Nephron (organoid): ENCODE results near the gene CELF5.
"Not testable (repeated sequence)": the region's sequence is repeated elsewhere in the genome, so short reads cannot be mapped to it uniquely, and the experiment has no call there.

Source experiments
- H3K27ac Mint-ChIP-seq, 3 experiments: 2 replicates each; pipeline ENCODE4 v1.8.0; 2020; ENCODE audit warnings: mixed read lengths in 3 of 3, mild to moderate bottlenecking in 2 of 3, moderate library complexity in 1 of 3
- H3K27me3 Mint-ChIP-seq: 2 replicates; pipeline ENCODE4 v1.8.0; 2021; ENCODE audit warnings: low read depth, mild to moderate bottlenecking, moderate library complexity, mixed read lengths
- H3K36me3 Mint-ChIP-seq: 2 replicates; pipeline ENCODE4 v1.8.0; 2020; ENCODE audit warnings: low read depth, mixed read lengths
- H3K4me1 Mint-ChIP-seq: 2 replicates; pipeline ENCODE4 v1.8.0; 2020; ENCODE audit warnings: mixed read lengths
- H3K4me3 Mint-ChIP-seq, 3 experiments: 2 replicates each; pipeline ENCODE4 v1.8.0; 2020; ENCODE audit warnings: mild to moderate bottlenecking in 3 of 3, mixed read lengths in 3 of 3, moderate library complexity in 2 of 3
- H3K9me3 Mint-ChIP-seq: 2 replicates; pipeline ENCODE4 v1.8.0; 2020; ENCODE audit warnings: mixed read lengths
- CTCF ChIP-seq, 3 experiments: fragments of 200-600 bp; sonication (generic); IDR thresholded peaks; one replicate each; pipeline ENCODE4 v1.5.0; 2021; ENCODE audit warnings: antibody characterized with exemption in 3 of 3; ENCODE audit not compliant: unreplicated experiment in 3 of 3

The CELF5 gene

GRCh38 chr19:3296446-3296845 is 72.0 kb downstream of the CELF5 start:
- no peak for TF ChIP-seq CTCF (IDR thresholded peaks at IDR 0.05; ENCODE audit: unreplicated experiment in 3 of 3)
- Mint-ChIP-seq H3K9me3 (peaks cover 3% of the 10 kb centered on the region), H3K36me3 (no peaks in the 10 kb centered on the region), H3K4me3 (no peak overlapping the region), H3K4me1 (no peaks in the 10 kb centered on the region), H3K27ac (no peak overlapping the region), H3K27me3 (peaks cover 15% of the 10 kb centered on the region)

GRCh38 chr19:3298853-3299449 is 74.5 kb downstream of the CELF5 start:
- no peak overlapping the region for H3K4me3 Mint-ChIP-seq
- peaks cover 24% of the 10 kb centered on the region for H3K27me3 Mint-ChIP-seq
- H3K36me3 Mint-ChIP-seq, result no peaks in the 10 kb centered on the region
- no peak overlapping the region for H3K27ac Mint-ChIP-seq
- TF ChIP-seq CTCF (IDR thresholded peaks at IDR 0.05; ENCODE audit: unreplicated experiment in 3 of 3), result no peak
- H3K9me3 Mint-ChIP-seq, result peaks cover 3% of the 10 kb centered on the region
- H3K4me1 Mint-ChIP-seq, result no peaks in the 10 kb centered on the region

- peaks cover 37% of the 10 kb centered on the region for H3K27me3 Mint-ChIP-seq
- H3K27ac Mint-ChIP-seq, H3K9me3 Mint-ChIP-seq, H3K36me3 Mint-ChIP-seq, H3K4me3 Mint-ChIP-seq, H3K4me1 Mint-ChIP-seq: not testable (repeated sequence)
Observed at GRCh38 chr19:3300566-3300965, 76.1 kb downstream of the CELF5 start.

- TF ChIP-seq CTCF (IDR thresholded peaks at IDR 0.05; ENCODE audit: unreplicated experiment in 3 of 3), result no peak
- Mint-ChIP-seq H3K9me3 (peaks cover 3% of the 10 kb centered on the region), H3K4me1 (no peaks in the 10 kb centered on the region), H3K4me3 (no peak overlapping the region), H3K27me3 (peaks cover 34% of the 10 kb centered on the region), H3K27ac (no peak overlapping the region), H3K36me3 (no peaks in the 10 kb centered on the region)
Observed at GRCh38 chr19:3302755-3303154, 78.3 kb downstream of the CELF5 start.

GRCh38 chr19:3304871-3305423 is 80.5 kb downstream of the CELF5 start:
- Mint-ChIP-seq H3K4me3 (no peak overlapping the region), H3K27ac (no peak overlapping the region), H3K9me3 (no peaks in the 10 kb centered on the region), H3K4me1 (no peaks in the 10 kb centered on the region), H3K36me3 (no peaks in the 10 kb centered on the region), H3K27me3 (peaks cover 46% of the 10 kb centered on the region)
- TF ChIP-seq CTCF (IDR thresholded peaks at IDR 0.05; ENCODE audit: unreplicated experiment in 3 of 3), result peak; percentile 82 to 87 (median 83)

GRCh38 chr19:3309724-3310123 is 85.3 kb downstream of the CELF5 start:
- H3K27me3 Mint-ChIP-seq, result peaks cover 65% of the 10 kb centered on the region

More at GRCh38 chr19:3309724-3310123, 85.3 kb downstream of the CELF5 start:
- H3K9me3 Mint-ChIP-seq, result no peaks in the 10 kb centered on the region
- H3K27ac Mint-ChIP-seq, result no peak overlapping the region
- H3K36me3 Mint-ChIP-seq, result no peaks in the 10 kb centered on the region
- H3K4me1 Mint-ChIP-seq, result no peaks in the 10 kb centered on the region
- no peak for TF ChIP-seq CTCF (IDR thresholded peaks at IDR 0.05; ENCODE audit: unreplicated experiment in 3 of 3)
- H3K4me3 Mint-ChIP-seq, result no peak overlapping the region
